HG03439 (cell line): ENCODE data around the gene TNPO3.

Experiments
- ATAC-seq: cut with Tn5 transposase; IDR thresholded peaks from one replicate; pipeline ENCODE4 v1.9.1; 2021; ENCODE audit warnings: mild to moderate bottlenecking, moderate library complexity; ENCODE audit not compliant: unreplicated experiment

TNPO3 gene

DNA sequence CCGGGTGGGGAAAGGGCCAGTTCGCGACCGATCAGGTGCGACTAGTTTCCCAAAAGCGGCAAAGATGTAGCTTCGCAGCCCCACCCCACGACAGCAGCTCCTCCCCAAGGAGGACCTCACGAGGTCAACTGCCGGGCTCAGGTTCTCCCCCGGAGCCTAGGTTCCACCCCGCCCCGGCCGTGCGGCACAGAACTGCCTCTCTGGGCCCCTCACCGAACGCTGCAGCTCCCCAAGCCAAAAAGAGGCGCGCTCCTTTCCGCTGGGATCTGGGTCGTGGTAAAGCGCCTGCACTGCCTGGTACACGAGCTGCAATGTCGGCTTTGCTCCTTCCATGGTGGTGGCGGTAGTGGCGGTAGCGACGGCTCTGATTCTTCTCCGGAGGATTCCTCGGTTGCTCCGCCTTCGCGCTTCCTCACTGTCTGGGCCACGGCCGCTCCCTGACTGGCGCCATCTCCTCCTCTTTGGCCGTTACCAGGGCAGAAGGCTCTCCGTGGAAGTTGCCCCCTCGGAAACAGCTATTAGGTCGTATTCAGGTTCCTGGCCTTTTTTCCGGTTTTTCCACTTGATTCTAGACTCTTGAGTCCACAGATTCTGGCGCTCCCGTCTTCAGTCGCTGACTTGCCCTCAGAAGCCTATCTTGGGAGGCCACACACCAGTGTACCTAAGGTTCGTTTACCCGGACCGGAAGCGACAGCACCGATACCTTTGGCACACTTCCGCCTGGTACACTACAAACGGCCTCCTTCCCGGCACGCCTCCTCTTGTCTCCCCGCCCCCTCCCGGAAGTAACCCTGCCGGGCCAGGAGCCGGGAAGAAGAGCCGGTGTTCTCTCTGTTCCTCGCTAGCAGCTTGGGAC is at the start of gene TNPO3:
TSS of gene TNPO3 (minus strand) at position 674 of the 856 bp plus-strand sequence. CDS start at position 333, 341 bp downstream.
- peak; percentile 75 for ATAC-seq

DNA sequence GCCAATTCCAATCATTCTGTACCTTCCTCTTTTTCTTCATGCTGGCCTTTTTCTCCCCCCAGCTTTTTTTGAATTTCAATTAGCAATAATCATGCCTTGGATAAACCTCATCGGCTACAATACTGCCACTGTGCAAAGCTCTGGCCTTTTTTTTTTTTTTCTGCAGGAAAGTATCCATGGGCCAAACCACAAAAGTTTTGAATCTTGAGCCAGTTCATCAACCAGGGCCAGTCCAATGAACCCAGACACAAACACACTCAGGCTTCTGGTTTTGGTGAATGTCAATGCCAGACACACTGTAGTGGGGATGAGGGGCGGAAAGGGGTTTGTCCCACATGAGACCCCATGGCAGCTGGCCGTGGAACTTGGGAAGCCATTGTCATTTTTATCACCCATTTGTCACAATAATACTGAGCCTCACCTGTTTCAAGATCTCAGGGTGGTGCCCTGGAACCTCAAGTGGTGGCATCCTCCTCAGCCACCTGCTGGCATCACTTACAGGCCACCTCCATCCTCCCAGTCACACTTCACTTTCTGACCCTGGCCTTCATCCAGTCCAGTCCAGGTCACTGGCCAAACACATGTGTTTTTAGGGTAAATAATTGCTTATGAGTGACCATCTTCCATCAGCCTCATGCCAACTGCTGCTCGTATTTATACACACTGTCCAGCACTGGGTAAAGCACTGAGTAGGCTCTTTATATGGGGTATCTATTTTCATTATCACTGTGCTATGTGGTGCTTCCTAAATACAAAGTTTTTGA is 48.8 kb upstream of the TNPO3 start:
- no peak for ATAC-seq

GRCh38 chr7:129101746-129102145 is 46.8 kb upstream of the TNPO3 start:
- no peak for ATAC-seq

- ATAC-seq = no peak
Measured at GRCh38 chr7:129100827-129101166, 45.9 kb upstream of the TNPO3 start.

- no peak for ATAC-seq
Measured at GRCh38 chr7:129098409-129099084, 43.6 kb upstream of the TNPO3 start.

GRCh38 chr7:129095258-129095657 is 40.3 kb upstream of the TNPO3 start:
- ATAC-seq = peak; percentile 52

DNA sequence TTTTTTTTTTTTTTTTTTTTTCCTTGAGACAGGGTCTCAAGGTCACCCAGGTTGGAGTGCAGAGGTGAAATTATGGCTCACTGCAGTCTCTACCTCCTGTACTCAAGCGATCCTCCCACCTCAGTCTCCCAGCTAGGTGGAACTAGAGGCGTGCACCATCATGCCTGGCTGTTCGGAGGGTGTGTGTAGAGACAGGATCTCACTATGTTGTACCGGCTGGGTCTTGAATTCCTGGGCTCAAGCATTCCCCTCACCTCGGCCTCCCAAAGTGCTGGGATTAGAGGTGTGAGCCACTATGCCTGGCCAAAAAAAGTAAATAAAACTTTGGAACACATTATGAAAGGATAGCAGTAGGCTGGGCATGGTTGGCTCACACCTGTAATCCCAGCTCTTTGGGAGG is 39.6 kb upstream of the TNPO3 start:
- no peak for ATAC-seq

- no peak for ATAC-seq
Measured at GRCh38 chr7:129093867-129094456, 39.1 kb upstream of the TNPO3 start.

- ATAC-seq = peak; percentile 58
Measured at GRCh38 chr7:129091484-129092002, 36.6 kb upstream of the TNPO3 start.

DNA sequence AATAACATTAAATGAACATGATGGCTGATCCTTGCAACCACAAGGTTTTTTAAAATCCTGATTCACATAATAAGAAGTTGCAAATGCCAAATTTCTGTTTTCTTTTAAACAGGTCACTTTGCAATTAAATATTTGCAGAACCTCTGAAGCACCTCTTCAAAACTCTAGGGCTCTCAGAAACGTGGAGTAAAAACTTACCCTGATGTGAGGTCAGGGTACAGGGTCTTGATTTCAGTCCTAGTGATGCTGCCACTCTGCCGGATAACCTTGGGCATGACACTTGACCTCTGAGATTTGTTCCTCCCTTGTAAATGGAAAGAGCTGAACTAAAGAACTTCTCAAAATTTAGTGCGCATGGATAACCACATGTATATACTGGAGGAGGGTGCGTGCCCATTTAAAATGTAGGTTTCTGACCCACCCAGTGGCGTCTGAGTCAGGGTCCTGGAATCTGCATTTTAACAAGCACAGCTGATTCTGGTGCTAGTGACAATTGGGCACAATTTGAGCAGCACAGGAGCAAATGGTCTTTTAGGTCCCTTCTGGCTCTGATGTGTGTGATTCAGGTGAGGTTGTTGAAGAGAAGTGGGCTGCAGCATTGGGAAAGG is 35.5 kb upstream of the TNPO3 start:
- no peak for ATAC-seq

DNA sequence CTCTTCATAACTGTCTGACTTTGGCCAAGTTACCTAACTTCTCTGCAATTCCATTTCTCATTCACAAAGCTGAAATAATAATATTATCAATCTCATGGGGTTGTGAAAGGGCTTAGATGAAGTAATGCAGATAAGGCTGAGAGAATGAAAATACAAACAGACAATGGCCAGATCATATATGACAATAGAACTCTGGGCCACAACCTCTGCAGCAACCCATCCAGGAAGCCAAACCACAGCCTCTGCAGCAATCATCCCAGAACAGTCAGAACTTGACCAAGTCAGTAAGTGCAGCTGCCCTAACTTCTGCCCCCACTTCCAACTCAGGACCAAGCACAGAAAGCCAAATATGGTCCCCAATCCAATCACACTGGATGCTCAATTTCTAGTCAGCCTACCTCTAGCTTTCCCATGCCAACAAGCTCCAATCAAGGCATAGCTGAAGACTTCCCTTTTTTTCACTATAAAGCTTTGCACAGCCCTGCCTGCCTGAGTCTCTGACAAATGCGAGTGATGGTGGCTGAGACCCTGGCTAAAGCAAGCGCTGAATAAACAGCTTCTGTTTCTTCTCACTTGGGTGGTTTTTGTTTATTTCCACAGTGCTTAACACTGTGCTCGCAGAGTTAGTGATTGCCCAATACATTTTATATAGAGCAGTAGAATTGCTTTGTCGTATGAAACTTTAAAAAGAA is 34.8 kb upstream of the TNPO3 start:
- no peak for ATAC-seq

DNA sequence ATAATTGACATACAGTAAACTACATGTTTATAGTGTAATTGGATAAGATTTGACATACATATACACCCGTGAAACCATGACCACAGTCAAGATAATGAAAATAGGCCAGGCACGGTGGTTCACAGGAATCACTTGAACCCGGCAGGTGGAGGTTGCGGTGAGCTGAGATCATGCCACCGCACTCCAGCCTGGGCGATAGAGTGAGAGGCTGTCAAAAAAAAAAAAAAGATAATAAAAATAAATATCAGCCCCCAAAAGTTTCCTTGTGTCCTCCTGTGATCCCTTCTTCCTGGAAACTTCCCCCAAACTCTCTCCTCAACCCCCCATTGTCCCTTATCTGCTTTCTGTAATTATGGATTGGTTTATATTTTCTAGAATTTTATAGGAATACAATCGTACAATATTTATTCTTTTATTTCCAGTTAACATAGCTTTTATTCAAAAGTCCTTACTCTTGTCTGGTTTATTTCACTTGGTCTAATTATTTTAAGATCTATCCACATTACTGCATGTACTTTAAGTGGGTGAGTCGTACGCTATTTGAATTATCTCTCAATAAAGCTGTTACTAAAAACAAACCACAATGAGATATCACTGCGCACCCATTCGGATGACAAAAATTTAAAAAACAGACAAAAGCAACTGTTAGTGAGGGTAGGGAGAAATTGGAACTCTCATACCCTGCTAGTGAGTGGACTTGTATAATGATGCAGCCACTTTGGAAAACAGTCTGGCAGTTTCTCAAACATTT is 30.1 kb upstream of the TNPO3 start:
- no peak for ATAC-seq

DNA sequence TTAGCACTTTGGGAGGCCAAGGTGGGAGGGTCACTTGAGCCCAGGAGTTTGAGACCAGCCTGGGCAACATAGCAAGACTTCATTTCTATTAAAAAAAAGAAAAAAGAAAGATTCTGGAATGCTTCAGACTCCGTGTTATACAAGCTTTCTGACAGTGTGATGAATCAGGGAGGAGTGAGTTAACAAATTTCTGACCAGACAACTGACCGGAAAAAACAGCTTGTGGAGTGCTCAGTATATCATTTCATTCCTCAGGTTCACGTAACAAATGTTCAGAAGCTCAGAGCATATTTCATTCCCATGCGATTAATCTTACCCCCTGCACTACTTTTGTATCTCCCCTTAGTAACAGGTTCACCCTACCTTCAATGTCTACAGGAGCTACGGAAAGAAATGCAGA is 28.6 kb upstream of the TNPO3 start:
- ATAC-seq = no peak

- no peak for ATAC-seq
Measured at GRCh38 chr7:129078455-129078854, 23.5 kb upstream of the TNPO3 start.

DNA sequence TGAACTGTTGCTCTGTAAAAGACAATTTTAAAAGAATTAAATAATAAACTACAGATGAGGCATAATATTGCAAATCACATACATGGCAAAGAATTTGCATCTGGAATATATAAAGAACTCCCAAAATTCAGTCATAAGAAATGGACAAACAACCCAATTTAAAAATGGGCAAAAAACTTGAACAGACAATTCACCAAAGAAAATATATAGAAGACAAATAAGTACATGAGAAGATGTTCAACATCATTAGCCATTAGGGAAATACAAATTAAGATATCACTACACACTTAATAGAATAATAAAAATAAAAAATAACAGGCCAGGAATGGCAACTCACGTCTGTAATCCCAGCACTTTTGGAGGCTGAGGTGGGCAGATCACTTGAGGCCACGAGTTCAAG is 22.0 kb upstream of the TNPO3 start:
- no peak for ATAC-seq

DNA sequence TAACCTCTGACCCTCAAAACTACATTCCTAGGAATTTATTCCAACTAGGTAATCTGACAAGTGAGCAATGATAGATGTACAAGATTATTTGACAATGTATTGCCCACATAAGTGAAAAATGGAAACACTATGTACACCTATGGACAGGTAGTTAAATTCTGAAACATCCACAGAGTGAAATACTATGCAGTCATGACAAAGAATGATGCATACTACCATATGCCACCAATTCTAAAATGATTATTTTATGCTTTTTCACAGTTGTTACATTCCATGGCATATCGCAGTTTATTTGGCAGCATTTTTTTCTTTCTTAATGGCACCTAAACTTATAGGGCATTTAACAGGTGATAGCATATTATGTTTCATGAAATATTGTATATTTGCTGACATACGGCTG is 20.1 kb upstream of the TNPO3 start:
- ATAC-seq = no peak

- ATAC-seq = no peak
Measured at GRCh38 chr7:129074361-129074871, 19.5 kb upstream of the TNPO3 start.

- ATAC-seq = no peak
Measured at GRCh38 chr7:129073738-129074137, 18.8 kb upstream of the TNPO3 start.

DNA sequence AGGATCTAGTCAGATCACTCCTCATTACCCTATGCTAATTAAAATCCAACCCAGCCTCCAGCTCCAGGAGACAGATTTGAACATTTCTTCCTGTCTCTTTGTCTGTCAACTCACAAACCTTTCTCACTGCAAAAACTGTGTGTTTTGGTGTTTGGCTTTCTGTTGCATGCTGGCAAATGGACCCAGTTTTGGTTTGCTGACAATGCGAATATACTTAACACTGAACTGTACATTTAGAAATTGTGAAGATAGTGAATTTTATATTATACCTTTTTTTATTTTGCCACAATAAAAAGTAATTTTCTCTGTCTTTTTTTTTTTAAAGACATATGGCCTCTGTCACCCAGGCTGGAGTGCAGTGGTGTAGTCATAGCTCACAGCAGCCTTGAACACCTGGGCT is 18.3 kb upstream of the TNPO3 start:
- no peak for ATAC-seq
